CD14-positive monocyte (primary cell): ENCODE measurements around the gene PGAP2. TPM values are rescaled to one million over a fixed set of nuclear protein-coding genes. Genes with fewer than 3 reads are reported as not detected.
A peak's percentile ranks its signal among the peaks of the same experiment; 100 is the strongest.

Experiments
- DNase-seq, 3 donors: peaks; one replicate each; pipeline ENCODE4 v3.0.0-alpha.2; 2011 to 2022
- H2AFZ ChIP-seq: 2 replicates; pipeline ENCODE4 v1.6.0; 2012; ENCODE audit warnings: mild to moderate bottlenecking, low read depth, low read length, inconsistent platforms; ENCODE audit not compliant: insufficient read depth, poor library complexity, severe bottlenecking
- H3K27ac ChIP-seq, 2 donors: 1 replicate in 1 of 2; 2 replicates in 1 of 2; pipeline ENCODE4 v1.5.1; 2012 to 2013; ENCODE audit warnings: low read length in 2 of 2, control low read depth in 1 of 2, inconsistent platforms in 1 of 2, low read depth in 1 of 2, mild to moderate bottlenecking in 1 of 2
- H3K27me3 ChIP-seq, 2 donors: one replicate each; pipeline versions ENCODE4 v1.6.0 to v1.6.1; 2011 to 2013; ENCODE audit warnings: low read length in 2 of 2; ENCODE audit not compliant: control insufficient read depth in 2 of 2, insufficient read depth in 2 of 2
- H3K36me3 ChIP-seq, 2 donors: replicated peaks in 1 of 2; 1 replicate in 1 of 2; 2 replicates in 1 of 2; pipeline versions ENCODE4 v1.5.1 to v1.6.1; 2012 to 2013; ENCODE audit warnings: low read length in 2 of 2, control low read depth in 1 of 2, inconsistent platforms in 1 of 2, mild to moderate bottlenecking in 1 of 2; ENCODE audit not compliant: insufficient read depth in 2 of 2, control insufficient read depth in 1 of 2
- H3K4me1 ChIP-seq, 2 donors: 1 replicate in 1 of 2; 2 replicates in 1 of 2; pipeline versions ENCODE4 v1.5.1 to v1.6.1; 2012 to 2013; ENCODE audit warnings: low read length in 2 of 2, control low read depth in 1 of 2, inconsistent platforms in 1 of 2, mild to moderate bottlenecking in 1 of 2, moderate library complexity in 1 of 2; ENCODE audit not compliant: insufficient read depth in 2 of 2, control insufficient read depth in 1 of 2
- H3K4me2 ChIP-seq: replicated peaks from 2 replicates; pipeline ENCODE3; 2012; ENCODE audit warnings: low read length, moderate library complexity, mild to moderate bottlenecking; ENCODE audit not compliant: poor library complexity, severe bottlenecking; ENCODE audit errors: extremely low read depth
- H3K4me3 ChIP-seq, 3 experiments: fragments of 200-600 bp in 1 of 3; sonication (generic) in 1 of 3; replicated peaks in 1 of 3; 1 replicate in 2 of 3; 2 replicates in 1 of 3; pipeline ENCODE4 v1.5.1; 2011 to 2013; ENCODE audit warnings: low read length in 3 of 3, mild to moderate bottlenecking in 3 of 3, control low read depth in 2 of 3, low read depth in 2 of 3, inconsistent platforms in 1 of 3, moderate library complexity in 1 of 3
- H3K79me2 ChIP-seq: 2 replicates; pipeline ENCODE4 v1.6.0; 2012; ENCODE audit warnings: mild to moderate bottlenecking, control low read depth, inconsistent platforms, low read length, moderate library complexity; ENCODE audit not compliant: insufficient read depth
- H3K9ac ChIP-seq: 2 replicates; pipeline ENCODE4 v1.6.0; 2017; ENCODE audit warnings: low read length, mild to moderate bottlenecking; ENCODE audit not compliant: insufficient read depth, poor library complexity, severe bottlenecking
- H3K9me3 ChIP-seq, 2 donors: replicated peaks in 1 of 2; 1 replicate in 1 of 2; 2 replicates in 1 of 2; pipeline versions ENCODE4 v1.5.1 to v1.6.1; 2012 to 2013; ENCODE audit warnings: low read length in 2 of 2, control low read depth in 1 of 2; ENCODE audit not compliant: control insufficient read depth in 1 of 2, insufficient read depth in 1 of 2
- H4K20me1 ChIP-seq: 2 replicates; pipeline ENCODE4 v1.6.0; 2012; ENCODE audit warnings: mild to moderate bottlenecking, low read length, control low read depth, moderate library complexity; ENCODE audit not compliant: insufficient read depth
- H3K27ac Mint-ChIP-seq, 7 donors: one replicate each; pipeline ENCODE4 v1.8.0; 2020; ENCODE audit warnings: mild to moderate bottlenecking in 7 of 7, mixed read lengths in 7 of 7, moderate library complexity in 6 of 7, inconsistent platforms in 2 of 7
- H3K27me3 Mint-ChIP-seq, 3 donors: one replicate each; pipeline ENCODE4 v1.8.0; 2021 to 2022; ENCODE audit warnings: low read depth in 3 of 3, mild to moderate bottlenecking in 3 of 3, mixed read lengths in 3 of 3, moderate library complexity in 3 of 3, inconsistent platforms in 1 of 3
- H3K36me3 Mint-ChIP-seq, 2 donors: one replicate each; pipeline ENCODE4 v1.8.0; 2020; ENCODE audit warnings: mixed read lengths in 2 of 2, inconsistent platforms in 1 of 2, mild to moderate bottlenecking in 1 of 2
- H3K4me1 Mint-ChIP-seq: one replicate; pipeline ENCODE4 v1.8.0; 2020; ENCODE audit warnings: mild to moderate bottlenecking, mixed read lengths
- H3K4me3 Mint-ChIP-seq, 2 donors: one replicate each; pipeline ENCODE4 v1.8.0; 2020; ENCODE audit warnings: mild to moderate bottlenecking in 2 of 2, mixed read lengths in 2 of 2, moderate library complexity in 1 of 2
- H3K9me3 Mint-ChIP-seq, 7 donors: one replicate each; pipeline ENCODE4 v1.8.0; 2020 to 2022; ENCODE audit warnings: mixed read lengths in 7 of 7, mild to moderate bottlenecking in 6 of 7, moderate library complexity in 6 of 7, inconsistent platforms in 2 of 7
- WGBS: methylation state at CpG from one replicate; pipeline ENCODE4 v1.1.5; 2013; ENCODE audit warnings: missing lambda C conversion rate; ENCODE audit not compliant: insufficient coverage; 5-methylcytosine and 5-hydroxymethylcytosine counted together
- intact Hi-C, 2 donors: fragments of 100-400 bp; cut with micrococcal nuclease; formaldehyde crosslinking; loops; one replicate each; pipeline versions ENCODE4 v1.15.0 to v1.15.1; 2023
- polyA plus RNA-seq, 3 donors: library from polyadenylated mRNA; depleted of rRNA in 1 of 3; unstranded in 2 of 3; stranded (reverse) in 1 of 3; fragments of 300-500 nt in 2 of 3; fragments of >200 nt in 1 of 3; fragmentation: Illumina TruSeq in 2 of 3; gene quantifications; 1 replicate in 2 of 3; 2 replicates in 1 of 3; pipeline ENCODE4 v1.2.3, GENCODE V29; 2012 to 2021
- TF ChIP-seq, protein P1 (sequence below): fragments of 200-600 bp; IDR thresholded peaks from one replicate; pipeline ENCODE4 v1.8.0; 2022; ENCODE audit warnings: antibody characterized with exemption, mild to moderate bottlenecking

Gene PGAP2
- polyA plus RNA-seq, 3 donors, result 5.8 to 17.9 (median 6.8) TPM

DNA sequence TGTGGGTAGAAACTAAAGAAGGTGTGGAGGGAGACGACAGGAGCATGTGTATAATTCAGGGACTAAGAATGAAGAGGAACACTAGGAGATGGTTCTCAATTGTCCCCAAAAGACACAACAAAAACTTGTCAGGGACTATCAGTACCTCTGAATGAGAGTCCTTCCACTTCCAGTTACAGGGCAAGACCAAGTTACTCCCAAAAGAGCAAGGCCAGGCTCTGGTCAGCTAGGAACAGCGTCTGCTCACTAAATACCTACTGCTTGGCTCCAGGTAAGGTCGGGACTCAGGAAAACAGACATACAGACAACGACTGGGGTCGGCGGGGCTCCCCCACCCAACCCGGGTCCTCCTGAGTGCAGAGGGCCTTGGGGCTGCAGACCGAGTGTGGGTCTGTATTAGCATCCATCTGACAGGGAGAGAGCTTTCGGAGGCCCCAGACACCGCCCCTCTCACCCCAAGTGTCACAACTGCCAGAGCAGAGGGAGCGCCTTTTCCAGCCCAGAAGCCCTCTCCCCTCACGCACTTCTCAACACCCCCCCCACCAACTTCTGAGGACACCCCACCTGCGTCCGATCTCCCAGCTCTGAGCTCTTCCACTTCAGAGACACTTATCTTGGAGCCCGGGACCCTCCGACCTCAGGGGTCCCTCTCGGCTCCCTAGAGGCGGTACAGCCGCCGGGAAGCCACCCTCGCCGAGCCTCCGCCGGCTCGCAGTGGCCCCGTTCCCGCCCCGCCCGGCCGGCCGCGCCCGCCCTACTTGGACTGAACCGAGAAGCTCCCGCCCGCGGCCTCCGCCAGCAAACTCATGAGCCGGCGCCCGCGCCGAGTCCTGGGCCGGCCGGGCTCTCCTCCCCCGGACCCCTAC lies 31.9 kb downstream of the PGAP2 start:
- Histone ChIP-seq H3K4me3 (peak overlapping the region; percentile 96 to 100 (median 99)), H2AFZ (no peak overlapping the region), H3K27me3 (no peaks in the 10 kb centered on the region), H3K36me3 (no peaks in the 10 kb centered on the region), H3K4me1 (peaks cover 44 to 53% of the 10 kb centered on the region in 2 donors), H3K9ac (peak overlapping the region; percentile 96), H3K79me2 (peaks cover 69% of the 10 kb centered on the region), H3K27ac (peak overlapping the region; percentile 87 to 97), H3K9me3 (no peaks in the 10 kb centered on the region), H4K20me1 (peaks cover 54% of the 10 kb centered on the region), H3K4me2 (peak overlapping the region; percentile 96)
- Mint-ChIP-seq H3K27me3 (peaks cover 0 to 2% (median 0%) of the 10 kb centered on the region in 3 donors), H3K4me3 (peak overlapping the region; percentile 96 to 98), H3K36me3 (peaks cover 15 to 20% of the 10 kb centered on the region in 2 donors), H3K9me3 (peaks cover 0 to 2% (median 0%) of the 10 kb centered on the region in 7 donors), H3K4me1 (peaks cover 53% of the 10 kb centered on the region), H3K27ac (peak overlapping the region; percentile 92 to 98 (median 96))
- WGBS, result 0% methylated on average over 35 of the region's 46 CpGs
- peak in 1 of 3 donors; percentile 19 for DNase-seq
- TF ChIP-seq, protein P1, sequence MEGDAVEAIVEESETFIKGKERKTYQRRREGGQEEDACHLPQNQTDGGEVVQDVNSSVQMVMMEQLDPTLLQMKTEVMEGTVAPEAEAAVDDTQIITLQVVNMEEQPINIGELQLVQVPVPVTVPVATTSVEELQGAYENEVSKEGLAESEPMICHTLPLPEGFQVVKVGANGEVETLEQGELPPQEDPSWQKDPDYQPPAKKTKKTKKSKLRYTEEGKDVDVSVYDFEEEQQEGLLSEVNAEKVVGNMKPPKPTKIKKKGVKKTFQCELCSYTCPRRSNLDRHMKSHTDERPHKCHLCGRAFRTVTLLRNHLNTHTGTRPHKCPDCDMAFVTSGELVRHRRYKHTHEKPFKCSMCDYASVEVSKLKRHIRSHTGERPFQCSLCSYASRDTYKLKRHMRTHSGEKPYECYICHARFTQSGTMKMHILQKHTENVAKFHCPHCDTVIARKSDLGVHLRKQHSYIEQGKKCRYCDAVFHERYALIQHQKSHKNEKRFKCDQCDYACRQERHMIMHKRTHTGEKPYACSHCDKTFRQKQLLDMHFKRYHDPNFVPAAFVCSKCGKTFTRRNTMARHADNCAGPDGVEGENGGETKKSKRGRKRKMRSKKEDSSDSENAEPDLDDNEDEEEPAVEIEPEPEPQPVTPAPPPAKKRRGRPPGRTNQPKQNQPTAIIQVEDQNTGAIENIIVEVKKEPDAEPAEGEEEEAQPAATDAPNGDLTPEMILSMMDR, result no peak
- intact Hi-C loops, result no loop called here

GRCh38 chr11:3840870-3841425 lies 32.6 kb downstream of the PGAP2 start, which contains the start of gene RHOG:
TSS of gene RHOG (minus strand) at chr11:3840959. CDS start at chr11:3828138, 12,821 bp downstream.
- 0% methylated on average over 17 of the region's 42 CpGs for WGBS

More at GRCh38 chr11:3840870-3841425, 32.6 kb downstream of the PGAP2 start, which contains the start of gene RHOG:
- peak; percentile 66 to 84 (median 83) for DNase-seq
- peak within 1 kb of the TSS; percentile 96 for H3K9ac ChIP-seq
- peaks cover 61% of the 10 kb centered on the region for H3K79me2 ChIP-seq
- peak within 1 kb of the TSS; percentile 89 to 97 for H3K27ac ChIP-seq
- no peaks in the 10 kb centered on the region for H3K9me3 ChIP-seq
- H2AFZ ChIP-seq, result peak within 1 kb of the TSS; percentile 64
- intact Hi-C loops, result no loop called here
- peak within 1 kb of the TSS; percentile 96 for H3K4me2 ChIP-seq
- H3K36me3 ChIP-seq, result no peaks in the 10 kb centered on the region
- Mint-ChIP-seq H3K36me3 (peaks cover 10 to 12% of the 10 kb centered on the region in 2 donors), H3K27me3 (peaks cover 0 to 2% (median 0%) of the 10 kb centered on the region in 3 donors), H3K27ac (peak within 1 kb of the TSS; percentile 95 to 98 (median 97)), H3K4me1 (peaks cover 46% of the 10 kb centered on the region), H3K4me3 (peak within 1 kb of the TSS; percentile 96 to 98), H3K9me3 (peaks cover 0 to 3% (median 0%) of the 10 kb centered on the region in 7 donors)
- TF ChIP-seq, protein P1, result no peak
- peak within 1 kb of the TSS; percentile 96 to 100 (median 99) for H3K4me3 ChIP-seq
- H3K4me1 ChIP-seq, result peaks cover 37 to 46% of the 10 kb centered on the region in 2 donors
- H4K20me1 ChIP-seq, result peaks cover 47% of the 10 kb centered on the region
- no peaks in the 10 kb centered on the region for H3K27me3 ChIP-seq
